ENCODE data around the gene TUSC2. TPM values are rescaled to one million over a fixed set of nuclear protein-coding genes. Genes with fewer than 3 reads are reported as not detected.

The TUSC2 gene
- total and polyA plus RNA-seq, 10 of the 15 experiments (the other 5 are each of a cell fraction or from before 2014, with no cell fraction given) = 4.0 to 73.8 (median 34.3) TPM

DNA sequence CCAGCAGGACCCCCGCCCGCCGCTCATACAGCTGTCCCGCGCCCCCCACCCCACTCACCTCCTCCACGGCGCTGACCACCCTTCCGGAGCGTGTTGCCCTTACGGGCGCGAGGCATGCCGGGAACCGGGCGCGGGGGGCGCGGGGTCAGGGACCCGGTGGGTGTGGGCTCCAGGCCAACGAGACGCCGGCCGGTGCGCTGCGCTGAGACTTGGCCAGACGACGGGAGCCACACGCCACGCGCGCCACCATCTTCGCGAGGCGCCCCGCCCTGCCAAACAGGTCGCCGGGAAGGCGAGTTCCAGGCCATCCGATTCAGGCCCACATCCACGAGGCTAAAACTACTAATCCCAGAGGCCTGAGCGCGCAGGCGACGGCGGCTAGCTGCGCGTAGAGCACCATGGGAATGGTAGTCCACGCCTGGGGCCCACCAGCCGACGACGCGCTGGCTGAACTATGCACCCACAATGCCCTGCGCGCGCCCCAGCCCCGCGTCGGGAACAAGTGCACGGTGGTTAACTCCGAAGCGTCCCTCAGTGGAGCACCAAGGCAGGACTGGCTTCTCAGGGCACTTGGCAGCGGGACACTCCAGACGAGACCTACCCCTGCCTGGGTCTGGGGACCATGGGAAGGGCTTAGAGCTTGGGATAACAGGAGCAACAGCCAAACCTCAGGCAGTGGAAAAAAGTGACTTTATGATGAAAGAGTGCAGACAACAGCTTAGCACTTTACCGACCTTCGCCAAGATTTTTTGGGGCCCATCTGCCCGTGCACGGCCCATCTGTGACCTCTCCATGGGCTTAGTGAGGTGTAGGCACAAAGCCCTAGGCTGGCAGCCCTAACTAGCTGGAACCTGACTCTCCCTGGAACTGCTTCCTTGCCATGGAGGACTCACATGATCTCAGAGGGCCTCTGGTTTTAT is 35.6 kb downstream of the TUSC2 start, which contains the start of gene IFRD2 (continued):
- TF ChIP-seq, protein P1, sequence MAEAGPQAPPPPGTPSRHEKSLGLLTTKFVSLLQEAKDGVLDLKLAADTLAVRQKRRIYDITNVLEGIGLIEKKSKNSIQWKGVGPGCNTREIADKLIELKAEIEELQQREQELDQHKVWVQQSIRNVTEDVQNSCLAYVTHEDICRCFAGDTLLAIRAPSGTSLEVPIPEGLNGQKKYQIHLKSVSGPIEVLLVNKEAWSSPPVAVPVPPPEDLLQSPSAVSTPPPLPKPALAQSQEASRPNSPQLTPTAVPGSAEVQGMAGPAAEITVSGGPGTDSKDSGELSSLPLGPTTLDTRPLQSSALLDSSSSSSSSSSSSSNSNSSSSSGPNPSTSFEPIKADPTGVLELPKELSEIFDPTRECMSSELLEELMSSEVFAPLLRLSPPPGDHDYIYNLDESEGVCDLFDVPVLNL (IDR thresholded peaks at IDR 0.05; ENCODE audit: low read depth, low read length) = peak; percentile 67; the same call in 1 of the 2 replicates
- TF ChIP-seq HCFC1 (IDR thresholded peaks at IDR 0.05; ENCODE audit: low read length) (peak; percentile 100), NFYA (IDR thresholded peaks at IDR 0.05; ENCODE audit: borderline replicate concordance, low read depth, low read length) (no peak), SPI1 (IDR thresholded peaks at IDR 0.05; ENCODE audit: borderline replicate concordance, insufficient read depth, low read depth, low read length) (no peak), PAX5 (IDR thresholded peaks at IDR 0.05; ENCODE audit: borderline replicate concordance, low read depth, low read length) (0 out of 2 replicates have a peak, but pooled peaks have one; percentile 49), BHLHE40 (IDR thresholded peaks at IDR 0.05; ENCODE audit: borderline replicate concordance in 1 of 2, low read depth in 2 of 2, low read length in 1 of 2) (peak; percentile 4 to 66; a peak in 3 of 4 replicates), ESRRA (IDR thresholded peaks at IDR 0.05; ENCODE audit: low read length) (peak; percentile 78; the same call in 1 of the 2 replicates), EZH2 (IDR thresholded peaks at IDR 0.05; ENCODE audit: borderline replicate concordance, control insufficient read depth, low read depth, low read length) (no peak), RB1 (IDR thresholded peaks at IDR 0.05; ENCODE audit: borderline replicate concordance) (peak; percentile 65; the same call in 1 of the 2 replicates), SREBF1 (IDR thresholded peaks at IDR 0.05; ENCODE audit: low read length) (peak; percentile 95), HDGF (IDR thresholded peaks at IDR 0.05) (peak; percentile 87)
- TF ChIP-seq, protein P2, sequence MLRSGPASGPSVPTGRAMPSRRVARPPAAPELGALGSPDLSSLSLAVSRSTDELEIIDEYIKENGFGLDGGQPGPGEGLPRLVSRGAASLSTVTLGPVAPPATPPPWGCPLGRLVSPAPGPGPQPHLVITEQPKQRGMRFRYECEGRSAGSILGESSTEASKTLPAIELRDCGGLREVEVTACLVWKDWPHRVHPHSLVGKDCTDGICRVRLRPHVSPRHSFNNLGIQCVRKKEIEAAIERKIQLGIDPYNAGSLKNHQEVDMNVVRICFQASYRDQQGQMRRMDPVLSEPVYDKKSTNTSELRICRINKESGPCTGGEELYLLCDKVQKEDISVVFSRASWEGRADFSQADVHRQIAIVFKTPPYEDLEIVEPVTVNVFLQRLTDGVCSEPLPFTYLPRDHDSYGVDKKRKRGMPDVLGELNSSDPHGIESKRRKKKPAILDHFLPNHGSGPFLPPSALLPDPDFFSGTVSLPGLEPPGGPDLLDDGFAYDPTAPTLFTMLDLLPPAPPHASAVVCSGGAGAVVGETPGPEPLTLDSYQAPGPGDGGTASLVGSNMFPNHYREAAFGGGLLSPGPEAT (IDR thresholded peaks at IDR 0.05; ENCODE audit: low read depth) = peak; percentile 24; the same call in 1 of the 2 replicates
- TF ChIP-seq, protein P3, sequence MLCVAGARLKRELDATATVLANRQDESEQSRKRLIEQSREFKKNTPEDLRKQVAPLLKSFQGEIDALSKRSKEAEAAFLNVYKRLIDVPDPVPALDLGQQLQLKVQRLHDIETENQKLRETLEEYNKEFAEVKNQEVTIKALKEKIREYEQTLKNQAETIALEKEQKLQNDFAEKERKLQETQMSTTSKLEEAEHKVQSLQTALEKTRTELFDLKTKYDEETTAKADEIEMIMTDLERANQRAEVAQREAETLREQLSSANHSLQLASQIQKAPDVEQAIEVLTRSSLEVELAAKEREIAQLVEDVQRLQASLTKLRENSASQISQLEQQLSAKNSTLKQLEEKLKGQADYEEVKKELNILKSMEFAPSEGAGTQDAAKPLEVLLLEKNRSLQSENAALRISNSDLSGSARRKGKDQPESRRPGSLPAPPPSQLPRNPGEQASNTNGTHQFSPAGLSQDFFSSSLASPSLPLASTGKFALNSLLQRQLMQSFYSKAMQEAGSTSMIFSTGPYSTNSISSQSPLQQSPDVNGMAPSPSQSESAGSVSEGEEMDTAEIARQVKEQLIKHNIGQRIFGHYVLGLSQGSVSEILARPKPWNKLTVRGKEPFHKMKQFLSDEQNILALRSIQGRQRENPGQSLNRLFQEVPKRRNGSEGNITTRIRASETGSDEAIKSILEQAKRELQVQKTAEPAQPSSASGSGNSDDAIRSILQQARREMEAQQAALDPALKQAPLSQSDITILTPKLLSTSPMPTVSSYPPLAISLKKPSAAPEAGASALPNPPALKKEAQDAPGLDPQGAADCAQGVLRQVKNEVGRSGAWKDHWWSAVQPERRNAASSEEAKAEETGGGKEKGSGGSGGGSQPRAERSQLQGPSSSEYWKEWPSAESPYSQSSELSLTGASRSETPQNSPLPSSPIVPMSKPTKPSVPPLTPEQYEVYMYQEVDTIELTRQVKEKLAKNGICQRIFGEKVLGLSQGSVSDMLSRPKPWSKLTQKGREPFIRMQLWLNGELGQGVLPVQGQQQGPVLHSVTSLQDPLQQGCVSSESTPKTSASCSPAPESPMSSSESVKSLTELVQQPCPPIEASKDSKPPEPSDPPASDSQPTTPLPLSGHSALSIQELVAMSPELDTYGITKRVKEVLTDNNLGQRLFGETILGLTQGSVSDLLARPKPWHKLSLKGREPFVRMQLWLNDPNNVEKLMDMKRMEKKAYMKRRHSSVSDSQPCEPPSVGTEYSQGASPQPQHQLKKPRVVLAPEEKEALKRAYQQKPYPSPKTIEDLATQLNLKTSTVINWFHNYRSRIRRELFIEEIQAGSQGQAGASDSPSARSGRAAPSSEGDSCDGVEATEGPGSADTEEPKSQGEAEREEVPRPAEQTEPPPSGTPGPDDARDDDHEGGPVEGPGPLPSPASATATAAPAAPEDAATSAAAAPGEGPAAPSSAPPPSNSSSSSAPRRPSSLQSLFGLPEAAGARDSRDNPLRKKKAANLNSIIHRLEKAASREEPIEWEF (IDR thresholded peaks at IDR 0.05; ENCODE audit: insufficient replicate concordance, low read depth, low read length) = no peak
- TF ChIP-seq, protein P4, sequence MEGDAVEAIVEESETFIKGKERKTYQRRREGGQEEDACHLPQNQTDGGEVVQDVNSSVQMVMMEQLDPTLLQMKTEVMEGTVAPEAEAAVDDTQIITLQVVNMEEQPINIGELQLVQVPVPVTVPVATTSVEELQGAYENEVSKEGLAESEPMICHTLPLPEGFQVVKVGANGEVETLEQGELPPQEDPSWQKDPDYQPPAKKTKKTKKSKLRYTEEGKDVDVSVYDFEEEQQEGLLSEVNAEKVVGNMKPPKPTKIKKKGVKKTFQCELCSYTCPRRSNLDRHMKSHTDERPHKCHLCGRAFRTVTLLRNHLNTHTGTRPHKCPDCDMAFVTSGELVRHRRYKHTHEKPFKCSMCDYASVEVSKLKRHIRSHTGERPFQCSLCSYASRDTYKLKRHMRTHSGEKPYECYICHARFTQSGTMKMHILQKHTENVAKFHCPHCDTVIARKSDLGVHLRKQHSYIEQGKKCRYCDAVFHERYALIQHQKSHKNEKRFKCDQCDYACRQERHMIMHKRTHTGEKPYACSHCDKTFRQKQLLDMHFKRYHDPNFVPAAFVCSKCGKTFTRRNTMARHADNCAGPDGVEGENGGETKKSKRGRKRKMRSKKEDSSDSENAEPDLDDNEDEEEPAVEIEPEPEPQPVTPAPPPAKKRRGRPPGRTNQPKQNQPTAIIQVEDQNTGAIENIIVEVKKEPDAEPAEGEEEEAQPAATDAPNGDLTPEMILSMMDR (IDR thresholded peaks at IDR 0.05 in 2 of 3, conservative IDR thresholded peaks at IDR 0.05 in 1 of 3; ENCODE audit: control insufficient read depth in 2 of 3, extremely low read depth in 1 of 3, insufficient read depth in 1 of 3, low read depth in 3 of 3, low read length in 3 of 3) = no peak
- TF ChIP-seq, protein P5, sequence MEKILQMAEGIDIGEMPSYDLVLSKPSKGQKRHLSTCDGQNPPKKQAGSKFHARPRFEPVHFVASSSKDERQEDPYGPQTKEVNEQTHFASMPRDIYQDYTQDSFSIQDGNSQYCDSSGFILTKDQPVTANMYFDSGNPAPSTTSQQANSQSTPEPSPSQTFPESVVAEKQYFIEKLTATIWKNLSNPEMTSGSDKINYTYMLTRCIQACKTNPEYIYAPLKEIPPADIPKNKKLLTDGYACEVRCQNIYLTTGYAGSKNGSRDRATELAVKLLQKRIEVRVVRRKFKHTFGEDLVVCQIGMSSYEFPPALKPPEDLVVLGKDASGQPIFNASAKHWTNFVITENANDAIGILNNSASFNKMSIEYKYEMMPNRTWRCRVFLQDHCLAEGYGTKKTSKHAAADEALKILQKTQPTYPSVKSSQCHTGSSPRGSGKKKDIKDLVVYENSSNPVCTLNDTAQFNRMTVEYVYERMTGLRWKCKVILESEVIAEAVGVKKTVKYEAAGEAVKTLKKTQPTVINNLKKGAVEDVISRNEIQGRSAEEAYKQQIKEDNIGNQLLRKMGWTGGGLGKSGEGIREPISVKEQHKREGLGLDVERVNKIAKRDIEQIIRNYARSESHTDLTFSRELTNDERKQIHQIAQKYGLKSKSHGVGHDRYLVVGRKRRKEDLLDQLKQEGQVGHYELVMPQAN (conservative IDR thresholded peaks at IDR 0.05) = peak; percentile 87
